Measurements from ENCODE around the gene CAMK1D.
"Not testable (repeated sequence)": the region's sequence is repeated elsewhere in the genome, so short reads cannot be mapped to it uniquely, and the experiment has no call there.

CAMK1D gene

DNA sequence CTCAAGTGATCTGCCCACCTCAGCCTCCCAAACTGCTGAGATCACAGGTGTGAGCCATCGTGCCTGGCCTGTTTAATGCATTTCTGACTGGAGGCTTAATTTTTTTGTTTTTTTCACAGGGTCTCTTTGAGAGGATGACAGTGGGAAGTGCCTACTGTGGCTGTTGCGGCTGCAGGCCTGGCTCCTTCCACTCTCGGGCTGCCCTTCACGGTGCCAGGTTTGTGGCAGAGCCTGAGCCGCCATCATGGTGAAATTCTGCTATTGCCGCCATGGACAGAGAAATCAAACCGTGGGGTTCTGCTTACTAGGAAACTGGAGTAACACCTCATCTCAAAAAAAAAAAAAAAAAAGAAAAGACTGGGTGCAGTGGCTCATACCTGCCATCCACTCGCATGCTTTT, 142.7 kb downstream of the CAMK1D start:
- no peak for DNase-seq (ENCODE audit: low read depth)
- no peak for TF ChIP-seq POLR2A (IDR thresholded peaks at IDR 0.05; ENCODE audit: extremely low read depth, insufficient read length)
- H3K4me3 ChIP-seq (ENCODE audit: low read depth, low read length): no peak overlapping the region

DNA sequence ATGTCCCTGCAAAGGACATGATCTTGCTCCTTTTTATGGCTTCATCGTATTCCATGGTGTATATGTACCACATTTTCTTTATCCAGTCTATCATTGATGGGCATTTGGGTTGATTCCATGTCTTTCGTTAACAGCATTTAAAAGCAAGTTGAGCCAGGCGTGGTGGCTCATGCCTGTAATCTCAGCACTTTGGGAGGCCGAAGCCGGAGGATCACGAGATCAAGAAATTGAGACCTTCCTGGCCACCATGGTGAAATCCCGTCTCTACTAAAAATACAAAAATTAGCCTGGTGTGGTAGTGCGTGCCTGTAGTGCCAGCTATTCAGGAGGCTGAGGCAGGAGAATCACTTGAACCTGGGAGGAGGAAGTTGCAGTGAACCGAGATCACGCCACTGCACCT, 147.7 kb downstream of the CAMK1D start:
- DNase-seq (ENCODE audit: low read depth); H3K4me3 ChIP-seq (ENCODE audit: low read depth, low read length): not testable (repeated sequence)

DNA sequence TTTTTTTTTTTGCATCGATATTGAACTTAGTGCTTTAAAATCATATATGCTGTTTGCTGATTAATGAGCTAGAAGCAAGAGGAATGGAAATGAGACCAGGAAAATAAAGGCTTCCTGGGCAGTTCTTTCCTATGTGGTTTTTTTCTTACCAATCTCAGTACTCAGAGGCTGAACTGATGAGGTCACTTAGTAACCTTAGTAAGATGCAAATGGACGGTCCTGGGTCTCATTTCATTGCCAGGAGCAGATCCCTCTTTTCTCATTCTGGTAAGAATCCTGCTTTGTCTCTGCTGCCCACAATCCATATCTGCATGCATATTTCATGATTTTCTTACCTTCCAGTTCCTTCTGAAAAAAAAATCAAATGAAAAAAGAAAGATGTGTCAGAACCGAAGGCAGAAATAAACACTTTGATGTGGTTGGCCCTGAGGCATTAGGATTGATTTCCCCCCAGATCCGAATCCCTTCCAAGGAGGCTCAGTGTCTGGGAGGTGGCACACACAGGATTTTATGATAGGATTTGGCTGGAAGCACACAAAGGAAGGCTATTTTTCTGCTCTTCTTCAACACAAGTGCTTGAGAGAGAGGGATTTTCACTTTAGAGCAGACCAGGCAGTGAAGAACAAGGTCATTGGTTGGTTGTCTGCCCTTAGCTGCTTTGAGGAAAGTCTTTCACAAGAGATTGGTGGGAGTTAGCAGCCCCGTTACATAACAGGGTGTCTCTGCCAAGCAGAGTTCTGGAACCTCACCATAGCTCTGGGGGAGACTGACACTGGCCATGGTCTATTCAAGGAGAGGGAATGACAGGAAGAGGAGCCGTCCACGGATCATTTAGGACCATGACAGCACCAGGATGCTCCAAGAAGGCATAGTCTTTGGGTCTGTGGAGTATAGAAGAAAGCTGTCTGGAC, 150.0 kb downstream of the CAMK1D start:
- TF ChIP-seq MYC (IDR thresholded peaks at IDR 0.05; ENCODE audit: low read depth, low read length): no peak
- TF ChIP-seq, protein P1, sequence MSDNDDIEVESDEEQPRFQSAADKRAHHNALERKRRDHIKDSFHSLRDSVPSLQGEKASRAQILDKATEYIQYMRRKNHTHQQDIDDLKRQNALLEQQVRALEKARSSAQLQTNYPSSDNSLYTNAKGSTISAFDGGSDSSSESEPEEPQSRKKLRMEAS (IDR thresholded peaks at IDR 0.05; ENCODE audit: low read depth, low read length): no peak
- TF ChIP-seq, protein P2, sequence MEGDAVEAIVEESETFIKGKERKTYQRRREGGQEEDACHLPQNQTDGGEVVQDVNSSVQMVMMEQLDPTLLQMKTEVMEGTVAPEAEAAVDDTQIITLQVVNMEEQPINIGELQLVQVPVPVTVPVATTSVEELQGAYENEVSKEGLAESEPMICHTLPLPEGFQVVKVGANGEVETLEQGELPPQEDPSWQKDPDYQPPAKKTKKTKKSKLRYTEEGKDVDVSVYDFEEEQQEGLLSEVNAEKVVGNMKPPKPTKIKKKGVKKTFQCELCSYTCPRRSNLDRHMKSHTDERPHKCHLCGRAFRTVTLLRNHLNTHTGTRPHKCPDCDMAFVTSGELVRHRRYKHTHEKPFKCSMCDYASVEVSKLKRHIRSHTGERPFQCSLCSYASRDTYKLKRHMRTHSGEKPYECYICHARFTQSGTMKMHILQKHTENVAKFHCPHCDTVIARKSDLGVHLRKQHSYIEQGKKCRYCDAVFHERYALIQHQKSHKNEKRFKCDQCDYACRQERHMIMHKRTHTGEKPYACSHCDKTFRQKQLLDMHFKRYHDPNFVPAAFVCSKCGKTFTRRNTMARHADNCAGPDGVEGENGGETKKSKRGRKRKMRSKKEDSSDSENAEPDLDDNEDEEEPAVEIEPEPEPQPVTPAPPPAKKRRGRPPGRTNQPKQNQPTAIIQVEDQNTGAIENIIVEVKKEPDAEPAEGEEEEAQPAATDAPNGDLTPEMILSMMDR (IDR thresholded peaks at IDR 0.05; ENCODE audit: low read depth, low read length): no peak
- DNase-seq (ENCODE audit: low read depth): peak; percentile 52
- no peak overlapping the region for H3K4me3 ChIP-seq (ENCODE audit: low read depth, low read length)

DNA sequence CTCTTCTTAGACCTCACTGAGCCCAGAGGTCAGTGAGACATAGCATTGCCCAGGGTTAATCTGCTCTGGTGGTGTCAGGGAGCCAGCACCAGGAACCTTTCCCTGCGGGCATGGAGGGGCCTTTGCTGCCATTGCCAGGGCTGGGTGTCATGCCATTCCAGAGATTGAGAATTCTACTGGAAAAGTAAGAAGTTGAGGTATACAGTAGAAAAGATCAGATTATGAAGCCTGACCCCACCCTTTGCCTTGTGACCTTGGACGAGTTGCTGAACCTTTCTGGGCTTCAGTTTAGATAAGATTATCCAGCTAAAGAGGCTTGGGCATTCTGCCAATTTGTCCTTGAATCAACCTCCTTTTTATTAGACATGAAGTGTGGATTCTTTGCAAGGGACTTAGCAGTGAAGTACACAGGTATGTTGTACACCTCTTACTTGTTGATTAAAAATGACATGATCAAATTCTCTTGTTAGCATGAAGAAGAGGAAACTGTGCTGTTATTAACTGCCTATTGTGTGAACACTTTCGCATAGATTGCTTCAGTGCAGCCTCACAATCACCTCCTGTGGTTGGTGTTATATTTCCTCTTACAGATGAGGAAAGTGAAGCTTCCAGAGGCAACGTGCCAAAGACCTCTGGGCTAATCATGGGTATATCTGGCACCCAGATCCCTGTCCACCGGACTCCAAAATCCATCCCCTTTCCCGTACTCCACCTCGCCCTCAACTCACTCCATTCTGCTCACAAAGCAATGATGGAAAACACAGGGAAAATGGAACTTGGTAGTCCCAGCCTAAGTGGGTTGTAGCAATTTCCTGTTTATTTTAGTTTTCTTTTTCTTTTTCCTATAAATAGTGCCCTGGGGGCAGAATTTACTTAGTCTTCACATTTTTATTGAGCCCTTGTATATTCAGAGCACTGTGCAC, 151.3 kb downstream of the CAMK1D start:
- DNase-seq (ENCODE audit: low read depth): peak; percentile 44
- H3K4me3 ChIP-seq (ENCODE audit: low read depth, low read length): no peak overlapping the region
- TF ChIP-seq MYC (IDR thresholded peaks at IDR 0.05; ENCODE audit: low read depth, low read length) (peak; percentile 50), POLR2A (IDR thresholded peaks at IDR 0.05; ENCODE audit: extremely low read depth, insufficient read length) (no peak)
- TF ChIP-seq, protein P2 (IDR thresholded peaks at IDR 0.05; ENCODE audit: low read depth, low read length): no peak
- TF ChIP-seq, protein P1 (IDR thresholded peaks at IDR 0.05; ENCODE audit: low read depth, low read length): no peak

DNA sequence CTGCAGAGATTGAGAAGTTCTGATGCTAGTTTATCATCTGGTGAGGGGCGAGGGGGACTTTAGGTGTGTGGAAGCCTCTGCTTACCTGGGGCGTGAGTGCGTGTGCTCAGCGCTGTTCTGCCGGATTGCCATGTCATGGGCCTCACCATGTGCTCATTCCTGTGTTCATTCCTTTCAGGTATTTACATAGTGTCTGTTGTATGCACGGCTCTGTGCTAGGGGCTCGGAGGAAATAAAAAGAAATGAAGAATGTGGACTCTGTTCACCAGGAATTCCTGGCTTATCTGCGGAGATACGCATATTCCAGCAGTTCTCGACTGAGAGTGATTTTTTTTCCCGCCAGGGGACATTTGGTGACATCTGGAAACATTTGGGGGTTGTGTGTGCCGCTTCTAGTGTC, 152.0 kb downstream of the CAMK1D start:
- TF ChIP-seq POLR2A (IDR thresholded peaks at IDR 0.05; ENCODE audit: extremely low read depth, insufficient read length): no peak
- TF ChIP-seq, protein P1 (IDR thresholded peaks at IDR 0.05; ENCODE audit: low read depth, low read length): no peak
- TF ChIP-seq, protein P2 (IDR thresholded peaks at IDR 0.05; ENCODE audit: low read depth, low read length): no peak
- TF ChIP-seq MYC (IDR thresholded peaks at IDR 0.05; ENCODE audit: low read depth, low read length): no peak

DNA sequence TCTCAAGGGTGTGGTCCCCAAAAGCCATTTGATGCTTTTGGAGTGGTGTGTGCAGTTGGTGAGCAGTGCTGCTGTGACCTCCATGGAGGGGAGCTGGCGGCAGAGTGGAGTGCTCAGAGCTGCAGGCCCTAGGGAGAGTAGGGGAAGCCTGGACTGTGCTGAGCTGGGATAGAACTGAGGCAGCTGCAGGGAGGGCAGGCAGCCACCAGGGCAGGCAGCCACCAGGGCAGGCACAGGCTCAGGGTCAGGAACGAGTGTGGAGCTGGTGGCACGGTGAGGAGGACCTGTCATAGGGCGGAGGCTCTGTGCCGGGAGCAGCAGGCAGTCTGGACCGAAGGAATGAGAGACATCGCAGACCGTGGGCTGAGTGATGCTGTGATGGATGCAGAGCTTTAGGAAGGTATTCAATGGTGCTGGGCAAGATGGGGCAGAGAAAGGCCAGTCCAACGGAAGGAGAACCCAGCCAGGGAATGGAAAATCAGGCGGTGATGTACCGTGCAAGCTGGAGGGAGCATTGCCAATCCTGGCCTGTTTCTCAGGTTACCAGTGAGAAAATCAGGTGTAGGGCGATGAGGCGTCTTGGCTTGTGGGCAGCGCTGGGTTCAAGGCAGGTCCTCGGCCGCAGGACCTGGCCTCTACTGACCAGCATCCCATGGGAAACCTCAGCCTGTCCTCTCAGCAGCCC, 152.6 kb downstream of the CAMK1D start:
- TF ChIP-seq MYC (IDR thresholded peaks at IDR 0.05; ENCODE audit: low read depth, low read length) (no peak), POLR2A (IDR thresholded peaks at IDR 0.05; ENCODE audit: extremely low read depth, insufficient read length) (no peak)
- TF ChIP-seq, protein P1 (IDR thresholded peaks at IDR 0.05; ENCODE audit: low read depth, low read length): no peak
- TF ChIP-seq, protein P2 (IDR thresholded peaks at IDR 0.05; ENCODE audit: low read depth, low read length): no peak
- no peak overlapping the region for H3K4me3 ChIP-seq (ENCODE audit: low read depth, low read length)
- no peak for DNase-seq (ENCODE audit: low read depth)

More for the DNA sequence above, 152.0 kb downstream of the CAMK1D start:
- DNase-seq (ENCODE audit: low read depth): no peak
- H3K4me3 ChIP-seq (ENCODE audit: low read depth, low read length): no peak overlapping the region

Data from NB4 (cell line).